GM12801 (cell line): ENCODE data around the gene DUS2.

Experiments
- CTCF ChIP-seq: IDR thresholded peaks from one replicate; pipeline ENCODE4 v1.5.1; 2011; ENCODE audit warnings: control low read depth; ENCODE audit not compliant: insufficient read length; ENCODE audit errors: extremely low read depth

Gene DUS2

GRCh38 chr16:68022728-68023537 lies at the start of gene DUS2, which contains the start of gene DDX28:
Gene DUS2, plus strand, starts transcription at chr16:68023284. Its CDS starts 14,740 bp downstream, at chr16:68038024.
Gene DDX28, minus strand, starts transcription at chr16:68023232. Its CDS starts 30 bp downstream, at chr16:68023202.
- TF ChIP-seq CTCF: no peak

- no peak for TF ChIP-seq CTCF
These were observed 47.6 kb upstream of the DUS2 start for GRCh38 chr16:67975321-67976105.

GRCh38 chr16:67976205-67976604 lies 46.9 kb upstream of the DUS2 start:
- no peak for TF ChIP-seq CTCF

GRCh38 chr16:67977005-67977404 lies 46.1 kb upstream of the DUS2 start:
- no peak for TF ChIP-seq CTCF

- no peak for TF ChIP-seq CTCF
These were observed 45.4 kb upstream of the DUS2 start for GRCh38 chr16:67977469-67978227.

DNA sequence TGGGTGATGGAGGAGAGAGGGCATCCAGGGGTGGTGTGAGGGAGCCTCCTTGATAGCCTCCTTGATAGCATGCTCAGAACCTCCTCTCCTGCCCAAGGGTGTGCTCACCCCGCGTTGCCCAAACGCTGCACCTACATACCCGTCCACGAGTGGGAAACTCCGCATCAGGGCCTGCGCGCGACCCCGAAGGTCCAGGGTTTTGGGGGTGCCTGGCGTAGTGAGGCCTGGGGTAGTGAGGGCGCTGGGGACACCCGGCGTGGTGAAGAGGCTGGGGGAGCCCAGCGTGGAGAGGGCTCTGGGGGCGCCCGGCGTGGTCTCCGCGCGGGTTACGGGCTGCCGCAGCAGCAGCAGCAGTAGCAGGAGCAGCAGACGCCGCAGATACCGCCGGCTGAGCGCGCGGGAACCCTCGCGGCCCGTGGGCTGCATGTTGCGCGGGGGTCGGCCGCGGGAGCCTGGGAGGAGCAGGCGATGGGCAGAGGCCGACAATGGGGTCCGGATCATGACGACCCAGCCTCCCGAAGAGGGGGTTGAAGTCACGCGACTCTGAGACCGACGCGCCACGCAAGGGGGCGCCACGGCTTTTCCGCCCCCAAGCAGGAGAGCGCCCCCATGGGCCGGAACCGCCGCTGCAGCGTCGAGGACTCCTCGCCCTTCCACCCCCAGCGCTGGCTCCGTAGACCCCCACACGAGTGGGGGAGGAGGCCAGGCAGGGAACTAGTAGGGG lies 43.0 kb upstream of the DUS2 start, which contains the start of gene DPEP3:
Gene DPEP3 (minus strand): TSS at position 545 of the 724 bp plus-strand sequence. CDS start 119 bp downstream, at position 426.
- no peak for TF ChIP-seq CTCF
